Measurements from ENCODE around the gene CREBBP. TPM values are rescaled to one million over a fixed set of nuclear protein-coding genes. Genes with fewer than 3 reads are reported as not detected.

Gene CREBBP
- polyA plus RNA-seq, 3 donors: 65.1 to 76.4 (median 66.5) TPM

DNA sequence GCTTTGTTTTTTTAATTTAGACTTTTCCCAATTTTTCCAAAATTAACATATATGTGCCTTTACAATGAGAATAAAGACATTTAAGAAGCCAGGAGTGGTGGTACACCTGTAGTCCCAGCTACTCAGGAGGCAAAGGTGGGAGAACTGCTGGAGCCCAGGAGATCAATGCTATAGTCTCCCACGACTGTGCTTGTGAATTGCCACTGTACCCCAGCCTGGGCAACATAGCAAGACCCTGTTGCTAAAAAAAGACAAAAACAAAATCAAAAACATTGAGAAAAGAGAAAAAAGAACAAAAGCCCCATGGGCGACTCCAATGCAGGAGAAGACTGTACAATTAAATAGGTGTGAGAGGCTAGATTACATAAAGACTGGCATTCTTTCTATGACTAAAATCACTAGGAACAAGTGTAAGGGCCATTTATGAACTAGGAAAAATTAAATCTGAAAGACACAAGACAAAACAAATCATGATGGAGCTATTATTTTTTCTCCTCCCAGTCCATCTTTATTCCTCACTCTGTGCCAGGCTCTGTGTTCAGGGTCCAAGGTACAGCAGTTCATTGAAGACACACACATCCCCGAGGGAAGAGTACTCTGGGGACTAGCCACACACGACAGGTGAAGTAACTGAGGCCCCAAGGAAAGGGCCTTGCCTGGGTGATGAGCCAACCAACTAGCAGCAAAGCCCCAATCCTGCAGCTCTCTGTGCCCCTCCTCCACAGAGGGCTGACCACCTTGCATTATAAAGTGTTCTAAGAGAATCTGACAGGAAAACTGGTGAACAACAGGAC, 79.8 kb downstream of the CREBBP start:
- DNase-seq (ENCODE audit: low read depth in 3 of 3, low spot score in 2 of 3): no peak

DNA sequence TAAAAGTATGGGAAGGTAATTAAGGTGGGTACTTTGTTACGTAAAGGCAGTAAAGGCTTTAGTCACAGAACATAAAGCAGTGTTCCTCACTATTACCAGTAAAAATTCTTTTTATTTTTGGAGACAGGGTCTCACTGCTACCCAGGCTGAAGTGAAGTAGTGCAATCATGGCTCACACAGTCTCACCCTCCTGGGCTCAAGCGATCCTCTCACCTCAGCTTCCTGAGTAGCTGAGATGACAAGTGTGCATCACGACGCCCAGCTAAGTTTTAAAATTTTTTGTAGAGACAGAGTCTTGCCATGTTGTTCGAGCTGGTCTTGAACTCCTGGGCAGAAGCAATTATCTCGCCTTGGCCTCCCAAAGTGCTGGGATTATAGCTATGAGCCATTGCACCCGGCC, 80.5 kb downstream of the CREBBP start:
- DNase-seq (ENCODE audit: low read depth in 3 of 3, low spot score in 2 of 3): no peak

DNA sequence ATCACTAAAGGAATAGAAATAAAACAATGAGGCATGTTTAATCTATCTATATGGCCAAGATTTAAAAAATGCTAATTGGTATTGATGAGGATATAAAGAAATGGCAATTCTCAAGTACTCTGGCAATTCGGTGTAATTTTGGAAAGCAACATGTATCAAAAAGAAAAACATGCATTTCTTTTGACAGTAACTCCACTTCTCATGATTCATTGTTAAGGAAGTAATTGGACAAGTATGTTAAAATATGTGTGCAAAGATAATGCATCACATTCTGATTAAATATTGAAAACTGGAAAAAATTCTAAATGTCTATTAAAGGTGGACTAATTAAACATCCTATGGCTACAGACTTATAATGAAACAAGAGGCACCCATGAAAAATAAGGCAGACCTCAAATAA, 81.2 kb downstream of the CREBBP start:
- DNase-seq (ENCODE audit: low read depth in 3 of 3, low spot score in 2 of 3): no peak

DNA sequence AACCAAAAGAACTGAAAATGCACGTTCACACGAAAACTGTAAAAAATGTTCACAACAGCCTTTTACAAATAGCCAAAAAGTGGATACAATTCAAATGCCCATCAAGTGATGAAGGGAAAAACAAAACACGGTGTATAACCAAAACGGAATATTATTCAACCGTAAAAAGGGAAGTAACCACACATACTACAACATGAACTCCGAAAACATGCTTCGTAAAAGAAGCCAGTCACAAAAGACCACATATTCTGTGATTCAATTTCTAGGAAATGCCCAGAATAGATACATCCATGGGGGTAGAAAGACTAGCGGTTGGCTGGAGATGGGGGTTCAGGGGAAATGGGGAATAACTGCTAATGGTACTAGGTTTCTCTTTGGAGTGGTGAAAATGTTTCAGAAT, 81.7 kb downstream of the CREBBP start:
- DNase-seq (ENCODE audit: low read depth in 3 of 3, low spot score in 2 of 3): no peak

DNA sequence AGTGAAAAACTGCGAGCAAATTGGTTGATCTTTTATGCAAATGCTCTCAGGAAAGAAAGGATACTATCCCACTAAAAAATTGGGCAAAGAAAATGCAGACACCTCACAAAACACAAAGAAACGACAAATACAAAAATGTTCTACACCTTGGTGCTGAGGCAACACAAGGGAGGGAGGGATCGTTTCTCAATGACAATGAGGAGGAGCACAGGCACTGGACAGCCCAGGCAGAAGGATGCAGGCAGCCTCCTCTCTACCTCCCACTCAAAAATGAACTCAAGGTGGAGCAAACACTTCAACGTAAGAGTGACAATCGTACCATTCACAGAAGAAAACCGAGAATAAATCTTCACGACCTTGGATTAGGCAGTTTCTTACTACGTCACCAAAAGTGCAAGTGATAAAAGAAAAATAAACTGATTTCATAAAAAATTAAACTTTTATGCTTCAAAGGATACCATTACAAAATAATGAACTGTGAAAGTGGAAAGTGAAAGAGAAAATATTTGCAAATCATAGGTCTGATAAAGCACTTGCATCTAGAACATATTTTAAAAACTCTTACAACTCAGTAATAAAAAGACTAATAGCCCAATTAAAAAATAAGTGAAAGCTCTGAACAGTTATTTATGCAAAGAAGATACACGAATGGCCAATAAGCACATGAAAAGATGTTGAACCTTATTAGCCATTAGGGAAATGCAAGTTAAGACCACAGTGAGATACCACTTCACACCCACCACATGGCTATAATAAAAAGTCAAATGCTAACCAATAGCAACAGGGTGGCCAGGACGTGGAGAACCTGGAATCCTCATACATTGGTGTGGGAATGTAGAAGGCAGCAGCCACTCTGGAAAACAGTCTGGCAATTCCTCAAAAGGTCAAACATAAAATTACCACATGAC, 82.4 kb downstream of the CREBBP start:
- no peak for DNase-seq (ENCODE audit: low read depth in 3 of 3, low spot score in 2 of 3)

DNA sequence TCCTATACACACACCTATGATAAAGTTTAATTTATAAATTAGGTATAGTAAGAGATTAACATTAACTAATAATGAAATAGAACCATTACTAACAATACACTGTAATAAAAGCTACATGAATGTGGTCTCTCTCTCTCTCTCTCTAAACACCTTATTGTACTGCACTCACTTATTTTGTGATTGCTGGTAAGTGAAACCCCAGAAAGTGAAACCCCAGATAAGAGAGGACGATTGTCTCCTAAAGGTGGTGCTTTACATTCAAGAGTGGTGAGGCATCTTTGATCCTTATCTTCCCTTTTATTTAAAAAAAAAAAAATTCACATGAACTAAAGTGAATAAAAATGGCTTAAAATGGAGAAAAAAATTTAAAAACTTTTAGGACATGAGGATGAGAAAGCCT, 83.0 kb downstream of the CREBBP start:
- no peak for DNase-seq (ENCODE audit: low read depth in 3 of 3, low spot score in 2 of 3)

DNA sequence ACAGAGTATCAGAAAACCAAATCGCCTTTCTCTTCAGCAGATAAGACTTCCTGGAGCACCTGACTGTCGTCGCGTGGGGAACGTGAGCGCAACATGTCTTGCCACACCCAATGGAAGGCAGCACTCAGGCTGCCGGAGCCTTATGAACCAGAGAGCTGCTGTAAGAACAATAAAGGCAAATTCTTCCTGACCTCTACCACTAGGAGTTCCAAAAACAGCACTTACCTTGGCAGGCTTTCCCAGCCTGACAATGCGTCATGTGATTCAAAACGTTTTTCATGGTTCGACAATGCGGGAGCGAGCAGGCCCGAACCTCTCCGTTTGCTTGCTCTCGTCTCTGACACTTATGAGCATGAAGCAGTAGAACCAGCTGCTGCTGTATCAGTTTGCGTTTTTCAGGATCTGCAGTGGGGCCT, 87.3 kb downstream of the CREBBP start:
- no peak for DNase-seq (ENCODE audit: low read depth in 3 of 3, low spot score in 2 of 3)

DNA sequence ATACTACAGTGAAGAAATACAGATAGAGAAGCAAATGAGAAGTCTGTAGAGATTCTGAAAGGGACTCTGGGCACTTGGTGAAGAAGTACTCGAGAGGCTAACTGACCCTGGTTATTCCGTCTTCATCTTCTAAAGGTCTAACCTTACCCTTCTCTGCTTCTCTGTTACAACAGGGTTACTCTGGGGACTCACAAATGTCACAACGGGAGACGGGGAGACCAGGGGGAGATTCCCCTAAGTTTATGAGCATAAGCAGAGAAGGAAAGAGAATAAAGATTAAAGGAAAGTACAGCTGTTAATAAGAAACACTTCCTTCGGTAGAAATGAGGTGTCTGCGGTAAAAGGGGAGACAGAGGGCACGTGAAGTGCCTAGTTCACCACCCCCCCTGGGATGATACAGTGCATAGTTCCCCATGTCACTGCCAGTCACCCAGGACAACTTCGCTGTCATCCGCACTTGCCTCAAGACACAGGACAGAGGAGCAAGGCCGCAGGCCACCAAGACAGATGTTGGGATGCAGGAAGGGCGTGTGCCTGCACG, 88.0 kb downstream of the CREBBP start:
- no peak for DNase-seq (ENCODE audit: low read depth in 3 of 3, low spot score in 2 of 3)

DNA sequence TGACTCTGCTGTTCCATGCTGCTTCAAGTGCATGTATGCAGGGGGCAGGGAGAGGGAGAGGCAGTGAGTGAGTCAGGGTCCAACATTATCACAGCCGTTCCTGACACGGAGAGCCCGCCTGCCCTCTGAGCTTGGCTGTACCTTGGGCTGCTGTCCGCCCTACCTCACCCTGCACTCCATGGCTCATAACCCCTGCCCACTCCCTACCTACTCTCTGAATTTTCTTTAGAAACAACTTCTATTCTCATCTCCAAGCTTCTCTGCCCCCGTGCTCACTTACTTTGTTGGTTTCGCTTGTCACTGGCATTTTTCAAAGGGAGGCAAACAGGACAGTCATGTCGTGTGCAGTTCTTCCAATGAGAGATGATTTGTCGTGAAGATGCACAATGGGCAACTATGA, 88.8 kb downstream of the CREBBP start:
- DNase-seq (ENCODE audit: low read depth in 3 of 3, low spot score in 2 of 3): no peak

DNA sequence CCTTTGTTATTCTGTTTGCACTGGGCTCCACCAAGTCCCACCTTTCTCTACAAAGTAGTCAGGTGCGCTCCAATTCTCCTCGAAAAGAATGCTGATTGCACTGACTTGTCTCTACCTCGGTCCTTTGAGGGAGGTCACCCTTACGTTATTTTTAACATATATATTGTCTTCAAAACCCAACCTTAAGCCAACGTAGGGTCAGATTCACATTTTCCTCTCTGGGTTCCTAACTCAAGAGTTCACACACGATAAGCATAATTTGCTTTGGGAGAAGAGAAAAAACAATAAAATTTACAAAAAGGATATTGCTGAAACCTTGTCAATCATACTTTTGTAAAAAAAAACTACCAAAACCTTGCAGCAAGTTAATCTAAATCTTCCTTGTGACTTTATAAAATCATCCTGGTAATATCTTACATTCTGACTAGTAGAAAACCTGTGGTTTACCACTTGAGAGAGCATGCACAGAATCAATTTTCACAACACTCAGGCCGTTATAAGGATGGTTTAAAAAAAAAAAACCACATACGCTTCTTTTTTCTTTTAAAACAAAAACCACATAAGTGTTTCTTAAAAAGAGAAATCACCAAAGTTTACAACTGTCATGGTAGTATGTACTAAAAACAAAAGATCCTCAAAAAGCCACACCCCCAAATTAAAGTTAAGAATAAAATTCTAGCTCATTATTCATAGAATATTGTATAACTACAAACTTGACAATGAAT, 91.0 kb downstream of the CREBBP start:
- DNase-seq (ENCODE audit: low read depth in 3 of 3, low spot score in 2 of 3): no peak

DNA sequence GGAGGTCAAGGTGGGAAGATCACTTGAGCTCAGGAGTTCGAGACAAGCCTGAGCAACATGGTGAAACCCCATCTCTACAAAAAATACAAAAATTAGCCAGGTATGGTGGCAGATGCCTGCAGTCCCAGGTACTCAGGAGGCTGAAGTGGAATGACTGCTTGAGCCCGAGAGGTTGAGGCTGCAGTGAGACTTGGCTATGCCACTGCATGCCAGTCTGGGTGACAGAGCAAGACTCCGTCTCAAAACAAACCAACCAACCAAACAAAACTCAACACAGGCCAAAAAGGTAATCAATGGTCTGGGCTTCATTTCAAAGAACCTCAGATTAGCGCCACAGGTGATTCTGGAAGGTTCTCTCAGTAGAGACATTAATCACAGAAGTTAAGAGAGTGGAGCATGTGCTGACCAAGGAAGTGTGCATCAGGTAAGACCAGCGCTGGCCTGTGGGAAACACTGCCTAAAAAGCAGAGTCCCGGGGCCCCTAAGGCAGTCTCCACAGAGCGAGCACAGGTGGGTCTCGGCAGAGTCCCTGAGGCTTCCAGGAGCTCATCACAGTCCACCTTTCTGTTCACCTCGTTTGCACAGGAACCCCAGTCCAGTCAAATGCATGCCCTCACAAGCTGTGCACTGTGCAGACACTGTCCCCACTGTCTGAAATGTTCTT, 91.7 kb downstream of the CREBBP start:
- DNase-seq (ENCODE audit: low read depth in 3 of 3, low spot score in 2 of 3): no peak

DNA sequence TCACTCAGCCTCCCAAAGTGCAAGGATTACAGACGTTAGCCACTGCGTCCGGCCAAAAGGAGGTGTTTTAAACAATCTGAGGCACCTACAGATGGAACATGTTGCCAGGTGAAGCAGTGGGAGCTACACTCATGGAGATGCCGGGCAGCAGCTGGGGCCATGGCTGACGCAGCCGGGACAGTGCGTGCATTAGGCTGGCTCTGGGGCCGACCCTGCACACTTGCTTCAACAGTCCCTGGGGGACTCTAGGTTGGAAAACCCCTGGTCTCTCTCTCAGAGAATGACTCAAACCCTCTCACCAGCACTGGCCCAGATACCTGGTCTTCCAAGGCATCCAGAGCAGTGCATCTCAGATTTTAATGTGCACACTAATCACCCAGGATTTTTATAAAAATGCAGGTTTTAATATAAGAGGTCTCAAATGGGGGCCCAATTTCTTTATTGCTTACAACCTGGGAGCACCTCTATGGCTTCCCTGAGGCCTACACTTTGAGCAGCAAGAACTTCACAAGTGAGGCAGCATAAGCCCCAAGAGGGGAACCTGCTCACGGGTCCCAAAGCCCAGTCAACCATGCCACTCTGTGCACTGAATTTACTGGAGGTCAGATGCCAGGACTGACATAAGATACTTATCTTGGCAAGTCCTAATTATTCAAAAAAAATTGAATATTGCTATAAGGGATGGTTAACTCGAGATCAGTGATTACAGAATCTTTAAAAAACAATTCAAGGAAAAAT, 92.4 kb downstream of the CREBBP start:
- no peak for DNase-seq (ENCODE audit: low read depth in 3 of 3, low spot score in 2 of 3)

DNA sequence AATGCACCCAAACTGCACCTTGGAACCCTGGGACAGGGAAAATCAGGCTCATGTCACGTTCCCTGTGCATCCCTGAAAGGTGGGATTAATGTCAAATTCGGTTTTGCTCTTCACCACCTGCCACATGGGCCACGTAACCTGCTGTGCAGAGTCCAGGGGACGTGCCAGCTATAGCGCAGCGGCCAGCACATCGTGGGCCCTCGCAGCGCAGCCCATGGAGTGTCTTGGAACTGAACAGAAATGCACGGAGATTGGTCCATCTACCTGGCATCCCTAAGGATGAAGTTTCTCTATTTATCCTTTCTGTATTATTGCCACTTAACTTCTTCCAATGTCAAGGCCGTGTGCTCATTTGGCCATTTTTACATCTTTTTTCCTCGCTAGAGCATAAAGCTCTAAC, 95.1 kb downstream of the CREBBP start:
- no peak for DNase-seq (ENCODE audit: low read depth in 3 of 3, low spot score in 2 of 3)

DNA sequence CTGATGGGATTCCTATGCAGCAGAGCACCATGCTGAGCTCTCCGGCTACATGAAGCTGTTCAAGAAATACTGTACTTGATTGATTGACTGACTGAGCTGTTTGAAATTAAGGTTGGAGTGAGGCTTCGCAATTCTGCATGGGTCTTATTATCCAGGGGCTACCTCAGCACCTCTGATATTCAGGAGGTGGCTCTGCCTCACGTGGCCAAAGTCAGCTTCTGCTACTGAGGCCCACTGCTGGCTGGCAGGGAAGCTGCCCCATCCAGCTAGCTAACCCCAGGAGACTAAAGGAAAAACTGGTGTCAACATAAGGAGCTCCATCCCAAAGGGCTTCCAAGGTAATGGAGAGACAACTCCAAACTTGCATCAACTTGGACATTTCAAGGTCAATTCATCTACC, 97.0 kb downstream of the CREBBP start:
- DNase-seq (ENCODE audit: low read depth in 3 of 3, low spot score in 2 of 3): no peak

DNA sequence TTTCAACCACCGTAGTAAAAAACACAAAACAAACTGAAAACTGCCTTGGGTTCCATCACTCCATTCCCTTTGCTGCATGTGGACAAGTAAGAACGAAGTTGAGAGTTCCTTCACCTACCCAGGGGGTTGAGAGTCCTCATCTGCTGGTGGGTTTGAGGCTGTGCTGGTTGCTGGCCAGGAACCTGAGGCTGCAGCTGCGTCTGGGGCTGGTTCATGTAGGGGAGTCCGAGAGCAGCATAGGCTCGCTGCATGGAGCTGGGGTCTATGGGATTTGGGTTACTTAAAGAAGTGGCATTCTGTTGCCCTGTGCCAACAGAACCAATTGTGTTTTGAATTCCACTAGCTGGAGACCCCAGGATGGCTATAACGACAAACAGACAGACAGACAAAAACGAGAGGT, 97.9 kb downstream of the CREBBP start:
- DNase-seq (ENCODE audit: low read depth in 3 of 3, low spot score in 2 of 3): no peak

DNA sequence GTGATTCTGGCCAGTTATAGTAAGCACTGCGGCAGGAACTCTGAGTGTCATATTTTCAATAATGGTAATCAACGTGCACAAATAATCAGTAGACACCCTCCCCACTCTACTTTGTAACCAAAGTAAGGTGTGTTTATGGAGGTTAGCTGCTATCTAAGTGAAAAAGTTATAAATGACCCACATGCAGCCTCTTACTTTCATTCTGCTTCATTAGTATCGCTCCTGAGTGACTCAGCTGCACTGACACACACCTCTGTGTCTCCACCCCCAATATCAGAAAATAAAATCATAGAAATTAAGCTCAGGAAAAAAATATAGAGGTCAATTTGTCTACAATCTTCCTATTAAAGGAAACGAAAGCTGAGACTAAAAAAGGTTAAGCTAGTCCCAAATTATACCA, 99.1 kb downstream of the CREBBP start:
- no peak for DNase-seq (ENCODE audit: low read depth in 3 of 3, low spot score in 2 of 3)

DNA sequence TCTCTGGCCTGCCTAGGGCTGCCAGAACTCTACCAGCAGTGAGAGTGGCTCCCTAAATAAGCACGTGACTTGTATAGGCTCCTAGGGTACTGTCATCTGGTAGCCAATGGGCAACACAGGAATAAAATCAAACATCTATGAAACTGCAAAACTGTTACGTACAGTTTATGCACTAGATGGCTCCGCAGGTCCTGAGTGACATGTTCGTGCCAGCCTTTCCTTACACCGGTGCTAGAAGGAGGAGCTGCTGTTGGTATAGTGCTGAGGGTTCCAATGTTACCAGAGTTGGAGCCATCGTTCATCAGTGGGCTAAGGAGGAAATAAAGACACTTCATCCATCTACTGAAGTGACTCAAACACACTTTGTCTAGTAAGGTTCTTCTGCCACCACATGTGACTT, 99.9 kb downstream of the CREBBP start:
- no peak for DNase-seq (ENCODE audit: low read depth in 3 of 3, low spot score in 2 of 3)

DNA sequence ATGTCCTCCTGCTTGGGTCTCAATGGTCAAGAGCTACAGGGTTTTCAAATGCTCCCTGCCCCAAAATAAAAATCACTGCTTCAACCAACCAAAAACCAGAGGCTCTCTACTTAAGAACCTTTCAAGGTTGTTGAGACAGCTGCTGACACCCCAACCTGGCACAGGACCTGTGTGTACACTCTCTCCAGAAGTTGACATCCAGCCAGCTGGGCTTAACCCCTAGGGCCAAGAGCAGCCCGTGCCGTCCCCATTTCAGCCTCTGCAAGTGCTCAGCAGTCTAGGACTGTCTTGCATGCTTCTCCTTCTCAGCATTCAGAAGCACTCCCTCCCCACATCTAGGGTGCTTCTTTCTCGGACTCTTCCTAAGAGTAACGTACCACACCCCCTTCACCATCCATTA, 104.2 kb downstream of the CREBBP start:
- no peak for DNase-seq (ENCODE audit: low read depth in 3 of 3, low spot score in 2 of 3)

DNA sequence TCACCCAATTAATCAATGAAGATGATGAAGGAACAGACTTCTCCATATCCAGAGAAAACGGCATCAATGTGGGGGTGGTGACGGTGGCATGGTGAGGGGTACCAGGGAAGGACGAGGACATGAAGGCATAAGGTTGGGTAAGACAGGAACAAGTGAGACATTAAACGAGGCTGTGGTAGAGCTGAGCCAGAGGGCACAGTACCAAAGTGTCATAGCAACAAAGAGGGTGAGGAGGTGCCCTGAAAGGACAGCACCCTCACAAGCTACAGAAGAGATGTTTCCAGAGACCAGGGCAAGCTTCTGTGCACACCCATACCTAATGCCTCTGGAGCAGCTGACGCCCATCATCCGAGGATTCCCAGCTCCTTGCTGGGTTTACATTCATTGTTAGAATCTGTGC, 105.7 kb downstream of the CREBBP start:
- no peak for DNase-seq (ENCODE audit: low read depth in 3 of 3, low spot score in 2 of 3)
